NK-92 (cell line): ENCODE data around the gene FNDC3A.

Experiments
- DNase-seq: peaks from one replicate; lab custom pipeline; 2025; ENCODE audit not compliant: unreplicated experiment; lab: John Stamatoyannopoulos, UW

Gene FNDC3A

GRCh38 chr13:49213997-49214916 is 238.5 kb downstream of the FNDC3A start:
- no peak for DNase-seq

GRCh38 chr13:49214917-49215376 is 239.2 kb downstream of the FNDC3A start:
- DNase-seq = no peak

GRCh38 chr13:49216334-49216733 is 240.6 kb downstream of the FNDC3A start:
- DNase-seq = no peak

GRCh38 chr13:49217962-49218492 is 242.3 kb downstream of the FNDC3A start:
- DNase-seq = no peak

GRCh38 chr13:49218493-49219051 is 242.9 kb downstream of the FNDC3A start:
- DNase-seq = no peak

GRCh38 chr13:49219647-49220035 is 243.9 kb downstream of the FNDC3A start:
- no peak for DNase-seq

GRCh38 chr13:49220036-49220855 is 244.5 kb downstream of the FNDC3A start, which contains the start of gene MLNR:
MLNR (plus strand) TSS chr13:49220338; CDS start chr13:49220338, 0 bp downstream.
- DNase-seq = no peak

GRCh38 chr13:49220856-49221589 is 245.3 kb downstream of the FNDC3A start:
- DNase-seq = no peak

- no peak for DNase-seq
Measured at GRCh38 chr13:49221590-49221965, 245.9 kb downstream of the FNDC3A start.

- DNase-seq = no peak
Measured at GRCh38 chr13:49225223-49226042, 249.7 kb downstream of the FNDC3A start.

- no peak for DNase-seq
Measured at GRCh38 chr13:49226613-49227012, 250.9 kb downstream of the FNDC3A start.

- DNase-seq = no peak
Measured at GRCh38 chr13:49234741-49235140, 259.0 kb downstream of the FNDC3A start.

- DNase-seq = no peak
Measured at GRCh38 chr13:49235856-49236431, 260.2 kb downstream of the FNDC3A start.

- DNase-seq = no peak
Measured at GRCh38 chr13:49238621-49239020, 262.9 kb downstream of the FNDC3A start.

GRCh38 chr13:49240017-49240416 is 264.3 kb downstream of the FNDC3A start:
- no peak for DNase-seq

GRCh38 chr13:49241296-49241695 is 265.6 kb downstream of the FNDC3A start:
- DNase-seq = no peak

GRCh38 chr13:49245101-49245500 is 269.4 kb downstream of the FNDC3A start:
- DNase-seq = no peak

GRCh38 chr13:49246850-49247642 is 271.3 kb downstream of the FNDC3A start:
- DNase-seq = no peak
